Measurements from ENCODE around the gene YDJC.
"Not testable (repeated sequence)": the region's sequence is repeated elsewhere in the genome, so short reads cannot be mapped to it uniquely, and the experiment has no call there.

DNA sequence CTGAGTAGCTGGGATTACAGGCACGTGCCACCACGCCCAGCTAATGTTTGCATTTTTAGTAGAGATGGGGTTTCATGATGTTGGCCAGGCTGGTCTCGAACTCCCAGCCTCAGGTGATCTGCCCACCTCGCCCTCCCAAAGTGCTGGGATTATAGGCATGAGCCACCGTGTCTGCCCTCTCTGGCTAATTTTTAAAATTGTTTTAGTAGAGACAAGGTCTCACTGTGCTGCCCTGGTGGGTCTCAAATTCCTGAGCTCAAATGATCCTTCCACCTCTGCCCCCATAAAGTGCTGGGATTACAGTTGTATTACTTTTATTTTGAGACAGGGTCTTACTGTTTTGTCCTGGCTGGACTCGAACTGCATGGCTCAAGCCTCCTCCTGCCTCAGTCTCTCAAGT is 15.7 kb upstream of the YDJC start:
- TF ChIP-seq CTCF (conservative IDR thresholded peaks at IDR 0.05; ENCODE audit: low read depth, low read length); RAD21 (IDR thresholded peaks at IDR 0.05; ENCODE audit: low read length); POLR2A (IDR thresholded peaks at IDR 0.05; ENCODE audit: low read depth, low read length); CEBPB (IDR thresholded peaks at IDR 0.05; ENCODE audit: low read depth, low read length); MAZ (IDR thresholded peaks at IDR 0.05; ENCODE audit: borderline replicate concordance, low read depth, low read length); RFX5 (IDR thresholded peaks at IDR 0.05; ENCODE audit: low read depth, low read length); SMC3 (IDR thresholded peaks at IDR 0.05; ENCODE audit: low read depth, low read length); ELK1 (IDR thresholded peaks at IDR 0.05; ENCODE audit: borderline replicate concordance, low read depth, low read length); FOS (IDR thresholded peaks at IDR 0.05; ENCODE audit: low read depth, low read length); MXI1 (IDR thresholded peaks at IDR 0.05; ENCODE audit: borderline replicate concordance, low read depth, low read length): not testable (repeated sequence)

All from IMR-90 (cell line).